Thyroid gland (tissue), 4 donors: ENCODE measurements around the gene DARS1. TPM values are rescaled to one million over a fixed set of nuclear protein-coding genes. Genes with fewer than 3 reads are reported as not detected.

Experiments used
- DNase-seq, 2 donors: peaks; one replicate each; pipeline ENCODE4 v3.0.0-alpha.2; 2019
- H3K27ac ChIP-seq, 3 donors: fragments of 200-600 bp; sonication (generic); 1 replicate in 2 of 3; 2 replicates in 1 of 3; pipeline ENCODE4 v1.5.1; 2016 to 2019; ENCODE audit warnings: mild to moderate bottlenecking in 1 of 3, moderate library complexity in 1 of 3
- H3K27me3 ChIP-seq: fragments of 200-600 bp; sonication (generic); one replicate; pipeline ENCODE4 v1.5.1; 2019
- H3K36me3 ChIP-seq, 2 donors: fragments of 200-600 bp; sonication (generic); one replicate each; pipeline ENCODE4 v1.5.1; 2016 to 2019
- H3K4me1 ChIP-seq, 2 donors: fragments of 200-600 bp; sonication (generic); one replicate each; pipeline ENCODE4 v1.5.1; 2017 to 2019
- H3K4me3 ChIP-seq, 3 donors: fragments of 200-600 bp; sonication (generic); replicated peaks in 1 of 3; 1 replicate in 2 of 3; 2 replicates in 1 of 3; pipeline ENCODE4 v1.5.1; 2016; ENCODE audit warnings: mild to moderate bottlenecking in 1 of 3
- H3K9me3 ChIP-seq: fragments of 200-600 bp; sonication (generic); one replicate; pipeline ENCODE4 v1.5.1; 2017
- POLR2A ChIP-seq, 2 donors: fragments of 450-650 bp; IDR thresholded peaks; one replicate each; pipeline ENCODE4 v1.6.1; 2017; ENCODE audit warnings: antibody characterized with exemption in 2 of 2, mild to moderate bottlenecking in 2 of 2, moderate library complexity in 1 of 2
- WGBS, 2 donors: methylation state at CpG; one replicate each; pipeline ENCODE4 v1.1.5; 2017; 5-methylcytosine and 5-hydroxymethylcytosine counted together
- intact Hi-C: fragments of 100-400 bp; cut with DNase I; formaldehyde crosslinking; loops from one replicate; pipeline ENCODE4 v1.15.1; 2023
- total RNA-seq, 4 donors: library from RNA; depleted of rRNA; stranded (reverse); fragments of >200 nt; gene quantifications; one replicate each; pipeline ENCODE4 v1.2.3, GENCODE V29; 2016
- TF ChIP-seq, protein P1 (sequence below), 6 experiments: fragments of 200-600 bp in 3 of 6; fragments of 450-650 bp in 3 of 6; sonication (generic) in 3 of 6; IDR thresholded peaks; one replicate each; pipeline ENCODE4 v1.5.1; 2016 to 2019; ENCODE audit warnings: antibody characterized with exemption in 6 of 6, mild to moderate bottlenecking in 2 of 6, inconsistent platforms in 1 of 6, moderate library complexity in 1 of 6

Gene DARS1
- total RNA-seq: 10 to 100 TPM; 69.6 to 94.4 (median 75.9) TPM

GRCh38 chr2:135985018-135985825 is at the start of gene DARS1:
Gene DARS1, minus strand, starts transcription at chr2:135985626. Its CDS starts 158 bp downstream, at chr2:135985468.
- Histone ChIP-seq H3K36me3 (no peaks in the 10 kb centered on the region), H3K27ac (peak within 1 kb of the TSS; percentile 84 to 86 (median 86)), H3K4me1 (peaks cover 11 to 12% of the 10 kb centered on the region in 2 donors), H3K27me3 (no peaks in the 10 kb centered on the region), H3K9me3 (no peaks in the 10 kb centered on the region), H3K4me3 (peak within 1 kb of the TSS; percentile 77 to 96 (median 87))
- WGBS, 2 donors: 0 to 1% methylated on average over 23 to 40 of the region's 64 CpGs
- intact Hi-C loops: no loop called here
- TF ChIP-seq POLR2A (IDR thresholded peaks at IDR 0.05): peak in 1 of 2 donors; percentile 73
- TF ChIP-seq, protein P1, sequence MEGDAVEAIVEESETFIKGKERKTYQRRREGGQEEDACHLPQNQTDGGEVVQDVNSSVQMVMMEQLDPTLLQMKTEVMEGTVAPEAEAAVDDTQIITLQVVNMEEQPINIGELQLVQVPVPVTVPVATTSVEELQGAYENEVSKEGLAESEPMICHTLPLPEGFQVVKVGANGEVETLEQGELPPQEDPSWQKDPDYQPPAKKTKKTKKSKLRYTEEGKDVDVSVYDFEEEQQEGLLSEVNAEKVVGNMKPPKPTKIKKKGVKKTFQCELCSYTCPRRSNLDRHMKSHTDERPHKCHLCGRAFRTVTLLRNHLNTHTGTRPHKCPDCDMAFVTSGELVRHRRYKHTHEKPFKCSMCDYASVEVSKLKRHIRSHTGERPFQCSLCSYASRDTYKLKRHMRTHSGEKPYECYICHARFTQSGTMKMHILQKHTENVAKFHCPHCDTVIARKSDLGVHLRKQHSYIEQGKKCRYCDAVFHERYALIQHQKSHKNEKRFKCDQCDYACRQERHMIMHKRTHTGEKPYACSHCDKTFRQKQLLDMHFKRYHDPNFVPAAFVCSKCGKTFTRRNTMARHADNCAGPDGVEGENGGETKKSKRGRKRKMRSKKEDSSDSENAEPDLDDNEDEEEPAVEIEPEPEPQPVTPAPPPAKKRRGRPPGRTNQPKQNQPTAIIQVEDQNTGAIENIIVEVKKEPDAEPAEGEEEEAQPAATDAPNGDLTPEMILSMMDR (IDR thresholded peaks at IDR 0.05): no peak
- peak; percentile 91 for DNase-seq

GRCh38 chr2:136034629-136035028 is 49.2 kb upstream of the DARS1 start:
- H3K4me1 ChIP-seq: no peaks in the 10 kb centered on the region
- intact Hi-C loops: no loop called here
- no peak overlapping the region for H3K27ac ChIP-seq
- no peak overlapping the region for H3K4me3 ChIP-seq
- H3K9me3 ChIP-seq: no peaks in the 10 kb centered on the region
- WGBS, 2 donors: 96 to 97% methylated on average over 3 of the region's 3 CpGs
- H3K27me3 ChIP-seq: no peaks in the 10 kb centered on the region
- DNase-seq: no peak
- no peaks in the 10 kb centered on the region for H3K36me3 ChIP-seq
- TF ChIP-seq, protein P1 (IDR thresholded peaks at IDR 0.05): no peak
- no peak for TF ChIP-seq POLR2A (IDR thresholded peaks at IDR 0.05)

DNA sequence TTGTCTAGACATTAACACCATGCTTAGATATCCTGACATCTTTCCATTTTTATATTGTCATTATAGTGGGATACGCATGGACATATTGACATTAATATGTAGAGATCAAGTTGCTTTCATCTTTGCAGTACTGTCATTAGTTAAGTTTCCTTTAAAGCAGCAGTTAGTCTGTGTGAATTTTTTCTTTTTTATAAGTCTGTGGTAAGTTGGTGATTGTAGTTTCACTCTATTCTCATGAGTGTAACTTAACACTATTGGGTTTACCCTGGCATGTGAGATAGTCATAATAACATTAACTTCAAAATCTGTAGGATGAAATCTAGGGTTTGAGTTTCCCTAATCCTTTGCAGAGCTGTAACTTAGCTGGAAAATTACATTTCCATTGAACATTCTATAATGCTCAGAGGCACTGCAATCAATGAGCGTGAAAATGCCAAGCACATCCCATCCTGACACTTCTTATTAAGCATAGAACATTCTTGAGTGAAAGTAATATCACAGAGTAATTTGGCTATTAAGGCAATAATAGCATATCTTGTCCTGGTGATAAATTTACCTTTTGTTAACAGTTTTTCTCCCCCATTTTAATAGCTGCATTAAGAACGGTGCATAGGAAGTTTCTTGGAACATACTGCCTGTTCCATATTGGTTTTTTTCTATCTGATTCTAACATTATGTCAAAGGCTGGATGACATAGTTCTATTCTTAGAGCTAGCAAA is 47.5 kb upstream of the DARS1 start:
- Histone ChIP-seq H3K36me3 (no peaks in the 10 kb centered on the region), H3K27ac (no peak overlapping the region), H3K9me3 (no peaks in the 10 kb centered on the region), H3K4me3 (no peak overlapping the region), H3K27me3 (no peaks in the 10 kb centered on the region), H3K4me1 (no peaks in the 10 kb centered on the region)
- DNase-seq: no peak
- intact Hi-C loops: no loop called here
- TF ChIP-seq, protein P1 (IDR thresholded peaks at IDR 0.05): no peak
- no peak for TF ChIP-seq POLR2A (IDR thresholded peaks at IDR 0.05)
- 96 to 98% methylated on average over 3 of the region's 3 CpGs for WGBS, 2 donors

GRCh38 chr2:136032192-136032591 is 46.8 kb upstream of the DARS1 start:
- H3K4me1 ChIP-seq: no peaks in the 10 kb centered on the region
- H3K27ac ChIP-seq: no peak overlapping the region
- no peaks in the 10 kb centered on the region for H3K27me3 ChIP-seq
- intact Hi-C loops: no loop called here
- TF ChIP-seq POLR2A (IDR thresholded peaks at IDR 0.05): no peak
- TF ChIP-seq, protein P1 (IDR thresholded peaks at IDR 0.05): no peak
- no peaks in the 10 kb centered on the region for H3K36me3 ChIP-seq
- H3K9me3 ChIP-seq: no peaks in the 10 kb centered on the region
- 72 to 79% methylated on average over 3 of the region's 3 CpGs for WGBS, 2 donors
- DNase-seq: no peak
- H3K4me3 ChIP-seq: no peak overlapping the region

DNA sequence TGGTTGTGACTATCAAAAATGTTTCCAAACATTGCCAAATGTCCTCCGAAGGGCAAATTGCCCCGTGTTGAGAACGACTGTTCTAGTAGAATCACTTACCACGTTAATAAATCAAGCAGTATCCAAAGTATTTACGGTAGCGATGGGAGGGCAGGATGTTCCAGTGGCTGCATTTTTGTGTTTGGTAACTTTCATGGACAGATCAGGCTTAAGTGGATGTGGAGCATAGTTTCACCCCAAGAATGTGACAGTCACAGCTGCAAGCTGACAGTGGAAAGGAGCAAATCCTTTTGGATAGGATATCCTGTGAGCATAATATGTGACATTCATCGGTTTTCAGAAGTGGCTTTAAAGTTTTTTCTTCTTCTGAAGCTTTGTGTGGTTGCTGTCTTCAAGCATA is 46.3 kb upstream of the DARS1 start:
- intact Hi-C loops: no loop called here
- WGBS, 2 donors: 71 to 72% methylated on average over 7 of the region's 7 CpGs
- no peak for DNase-seq

More for the DNA sequence above, 46.3 kb upstream of the DARS1 start:
- Histone ChIP-seq H3K36me3 (no peaks in the 10 kb centered on the region), H3K27me3 (no peaks in the 10 kb centered on the region), H3K9me3 (no peaks in the 10 kb centered on the region), H3K27ac (no peak overlapping the region), H3K4me3 (no peak overlapping the region), H3K4me1 (no peaks in the 10 kb centered on the region)
- TF ChIP-seq, protein P1 (IDR thresholded peaks at IDR 0.05): no peak
